HepG2 (cell line): ENCODE results near the gene TASOR. TPM values are rescaled to one million over a fixed set of nuclear protein-coding genes. Genes with fewer than 3 reads are reported as not detected.

Experiments
- KDM2A ChIP-seq: sonication (generic); formaldehyde crosslinking; IDR thresholded peaks from 2 replicates; pipeline ENCODE4 v1.4.0; 2020; ENCODE audit warnings: low read depth, missing genetic modification reagents, borderline replicate concordance
- KLF16 ChIP-seq, 2 experiments: sonication (generic) in 1 of 2; formaldehyde crosslinking in 1 of 2; IDR thresholded peaks; 2 replicates each; pipeline versions ENCODE4 v1.6.1 to v1.8.0; 2016 to 2023; ENCODE audit warnings: missing genetic modification reagents in 2 of 2, missing compliant biosample characterization in 1 of 2
- MAZ ChIP-seq, 2 experiments: sonication (generic) in 1 of 2; formaldehyde crosslinking in 1 of 2; IDR thresholded peaks; 2 replicates each; pipeline versions ENCODE4 v1.5.0 to v1.6.1; 2012 to 2020; ENCODE audit warnings: low read depth in 2 of 2, mild to moderate bottlenecking in 2 of 2, borderline replicate concordance in 1 of 2, improper control_type of control experiment in 1 of 2, low read length in 1 of 2, missing genetic modification reagents in 1 of 2, moderate library complexity in 1 of 2
- MTF2 ChIP-seq: sonication (generic); formaldehyde crosslinking; IDR thresholded peaks from 2 replicates; pipeline ENCODE4 v1.5.0; 2020; ENCODE audit warnings: missing genetic modification reagents, borderline replicate concordance
- MXI1 ChIP-seq: IDR thresholded peaks from 3 replicates; pipeline ENCODE4 v1.6.1; 2012; ENCODE audit warnings: low read depth, low read length, inconsistent platforms, borderline replicate concordance
- NFRKB ChIP-seq: fragments of 450-650 bp; IDR thresholded peaks from 2 replicates; pipeline ENCODE4 v1.6.1; 2017
- PTBP1 ChIP-seq: fragments of 200-400 bp; formaldehyde crosslinking; IDR thresholded peaks from 2 replicates; pipeline ENCODE4 v1.6.1; 2018; ENCODE audit warnings: low read length, low read depth; ENCODE audit not compliant: poor library complexity, severe bottlenecking
- SP2 ChIP-seq: sonication (generic); formaldehyde crosslinking; IDR thresholded peaks from 2 replicates; pipeline ENCODE4 v1.5.1; 2020; ENCODE audit warnings: mild to moderate bottlenecking, missing genetic modification reagents
- SP5 ChIP-seq: IDR thresholded peaks from 2 replicates; pipeline ENCODE4 v1.6.1; 2016; ENCODE audit warnings: low read depth, borderline replicate concordance
- ZKSCAN8 ChIP-seq: IDR thresholded peaks from 2 replicates; pipeline ENCODE4 v1.6.1; 2016; ENCODE audit warnings: borderline replicate concordance, missing genetic modification reagents, missing compliant biosample characterization
- ZNF12 ChIP-seq: sonication (generic); formaldehyde crosslinking; IDR thresholded peaks from 2 replicates; pipeline ENCODE4 v1.5.0; 2020; ENCODE audit warnings: missing genetic modification reagents
- ZNF441 ChIP-seq: sonication (generic); formaldehyde crosslinking; IDR thresholded peaks from 2 replicates; pipeline ENCODE4 v1.7.0; 2021; ENCODE audit warnings: missing genetic modification reagents, borderline replicate concordance
- ZNF781 ChIP-seq: sonication (generic); formaldehyde crosslinking; IDR thresholded peaks from 2 replicates; pipeline ENCODE4 v1.5.1; 2020; ENCODE audit warnings: borderline replicate concordance, mild to moderate bottlenecking, missing genetic modification reagents; ENCODE audit errors: not compliant biosample characterization
- polyA plus RNA-seq, 8 experiments: library from polyadenylated mRNA; depleted of rRNA in 3 of 8; stranded (reverse) in 7 of 8; unstranded in 1 of 8; fragments of >200 nt; fragmentation: Illumina TruSeq in 4 of 8; extraction: Trizol in 4 of 8; gene quantifications; 2 replicates each; pipeline versions ENCODE4 v1.2.1 to v1.2.3, GENCODE V29; 2011 to 2016; ENCODE audit warnings: low read depth in 4 of 8, missing spikeins in 1 of 8, mixed read lengths in 1 of 8; ENCODE audit not compliant: insufficient read depth in 1 of 8
- total RNA-seq, 5 experiments: library from RNA; depleted of rRNA; stranded (reverse); fragments of >200 nt; fragmentation: Illumina TruSeq; extraction: Trizol; gene quantifications; 2 replicates each; pipeline ENCODE4 v1.2.3, GENCODE V29; 2016; ENCODE audit warnings: low read depth in 1 of 5
- TF ChIP-seq, protein P1 (sequence below): sonication (generic); formaldehyde crosslinking; IDR thresholded peaks from 2 replicates; pipeline ENCODE4 v1.8.0; 2023; ENCODE audit warnings: mild to moderate bottlenecking, missing genetic modification reagents
- TF ChIP-seq, protein P2 (sequence below): sonication (generic); formaldehyde crosslinking; IDR thresholded peaks from 2 replicates; pipeline ENCODE4 v1.8.1; 2023; ENCODE audit warnings: missing genetic modification reagents, inconsistent platforms, borderline replicate concordance
- TF ChIP-seq, protein P3 (sequence below): sonication (generic); formaldehyde crosslinking; IDR thresholded peaks from 2 replicates; pipeline ENCODE4 v1.4.0; 2020; ENCODE audit warnings: missing genetic modification reagents; ENCODE audit errors: not compliant biosample characterization
- TF ChIP-seq, protein P4 (sequence below): sonication (generic); formaldehyde crosslinking; IDR thresholded peaks from 2 replicates; pipeline ENCODE4 v1.8.1; 2023; ENCODE audit warnings: mild to moderate bottlenecking, missing genetic modification reagents
- TF ChIP-seq, protein P5 (sequence below): sonication (generic); formaldehyde crosslinking; IDR thresholded peaks from 2 replicates; pipeline ENCODE4 v1.4.0; 2020; ENCODE audit warnings: missing genetic modification reagents
- TF ChIP-seq, protein P6 (sequence below): sonication (generic); formaldehyde crosslinking; IDR thresholded peaks from 2 replicates; pipeline ENCODE4 v1.5.0; 2020; ENCODE audit warnings: missing genetic modification reagents

Gene TASOR
- total and polyA plus RNA-seq, 2 of the 13 experiments (the other 11 are each of a cell fraction or from before 2014, with no cell fraction given): 20.1 to 32.5 TPM

DNA sequence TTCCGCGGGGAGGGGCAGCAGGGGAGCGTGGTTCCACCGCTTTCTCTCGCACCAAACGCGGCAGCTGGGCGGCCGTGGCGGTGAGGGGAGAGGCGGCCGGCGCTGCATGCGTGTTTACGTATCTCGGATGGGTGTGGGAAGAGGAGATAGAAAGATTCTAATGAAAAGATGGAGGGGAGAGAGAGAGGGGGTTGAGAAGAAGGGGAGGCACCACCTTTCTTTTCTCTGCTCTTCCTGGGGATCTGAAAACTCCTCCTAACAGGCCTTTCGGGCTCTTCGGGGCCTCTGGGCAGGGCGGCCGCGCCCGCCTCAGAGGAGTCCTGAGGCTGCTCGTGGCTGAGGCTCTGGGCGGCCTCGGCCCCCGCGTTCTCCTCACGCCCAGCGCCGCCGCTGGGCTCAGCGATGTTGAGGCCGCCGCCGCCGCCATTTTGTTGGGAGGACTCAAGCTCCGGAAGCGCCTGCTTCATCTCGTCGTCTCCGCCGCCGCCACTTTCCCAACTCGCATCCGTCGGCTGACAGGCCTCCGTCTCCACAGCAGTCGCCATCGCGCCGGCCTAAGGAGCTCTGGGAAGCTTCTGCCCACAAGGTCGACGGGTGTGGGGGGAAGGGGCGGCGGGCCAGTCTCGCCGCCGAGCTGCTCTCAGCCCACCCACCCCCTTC is 473 bp downstream of the TASOR start (continued):
- TF ChIP-seq, protein P1, sequence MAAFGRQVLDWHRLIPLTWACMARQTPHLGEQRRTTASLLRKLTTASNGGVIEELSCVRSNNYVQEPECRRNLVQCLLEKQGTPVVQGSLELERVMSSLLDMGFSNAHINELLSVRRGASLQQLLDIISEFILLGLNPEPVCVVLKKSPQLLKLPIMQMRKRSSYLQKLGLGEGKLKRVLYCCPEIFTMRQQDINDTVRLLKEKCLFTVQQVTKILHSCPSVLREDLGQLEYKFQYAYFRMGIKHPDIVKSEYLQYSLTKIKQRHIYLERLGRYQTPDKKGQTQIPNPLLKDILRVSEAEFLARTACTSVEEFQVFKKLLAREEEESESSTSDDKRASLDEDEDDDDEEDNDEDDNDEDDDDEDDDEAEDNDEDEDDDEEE (CRISPR knock-in tag): no peak
- TF ChIP-seq KLF16 (CRISPR knock-in tag; IDR thresholded peaks at IDR 0.05) (peak in 1 of 2 experiments; percentile 16; a peak in 1 of 4 replicates), MTF2 (CRISPR knock-in tag) (no peak), ZNF12 (CRISPR knock-in tag) (peak; percentile 7; the same call in 1 of the 2 replicates), KDM2A (CRISPR knock-in tag) (peak; percentile 83; the same call in 1 of the 2 replicates), ZNF781 (CRISPR knock-in tag) (no peak), SP2 (CRISPR knock-in tag) (no peak), MAZ (IDR thresholded peaks at IDR 0.05; ENCODE audit: borderline replicate concordance, low read depth, low read length) (no peak), MAZ (CRISPR knock-in tag; IDR thresholded peaks at IDR 0.05; ENCODE audit: low read depth) (no peak; the same call in none of the 2 replicates), SP5 (CRISPR knock-in tag) (peak; percentile 31; the same call in 1 of the 2 replicates), MXI1 (peak; percentile 36; the same call in 1 of the 3 replicates), ZKSCAN8 (CRISPR knock-in tag) (no peak), PTBP1 (peak; percentile 69), ZNF441 (CRISPR knock-in tag) (no peak; the same call in none of the 2 replicates), NFRKB (0 out of 2 replicates have a peak, but pooled peaks have one; percentile 38)
- TF ChIP-seq, protein P2, sequence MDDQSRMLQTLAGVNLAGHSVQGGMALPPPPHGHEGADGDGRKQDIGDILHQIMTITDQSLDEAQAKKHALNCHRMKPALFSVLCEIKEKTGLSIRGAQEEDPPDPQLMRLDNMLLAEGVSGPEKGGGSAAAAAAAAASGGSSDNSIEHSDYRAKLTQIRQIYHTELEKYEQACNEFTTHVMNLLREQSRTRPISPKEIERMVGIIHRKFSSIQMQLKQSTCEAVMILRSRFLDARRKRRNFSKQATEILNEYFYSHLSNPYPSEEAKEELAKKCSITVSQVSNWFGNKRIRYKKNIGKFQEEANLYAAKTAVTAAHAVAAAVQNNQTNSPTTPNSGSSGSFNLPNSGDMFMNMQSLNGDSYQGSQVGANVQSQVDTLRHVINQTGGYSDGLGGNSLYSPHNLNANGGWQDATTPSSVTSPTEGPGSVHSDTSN (CRISPR knock-in tag): no peak
- TF ChIP-seq, protein P3, sequence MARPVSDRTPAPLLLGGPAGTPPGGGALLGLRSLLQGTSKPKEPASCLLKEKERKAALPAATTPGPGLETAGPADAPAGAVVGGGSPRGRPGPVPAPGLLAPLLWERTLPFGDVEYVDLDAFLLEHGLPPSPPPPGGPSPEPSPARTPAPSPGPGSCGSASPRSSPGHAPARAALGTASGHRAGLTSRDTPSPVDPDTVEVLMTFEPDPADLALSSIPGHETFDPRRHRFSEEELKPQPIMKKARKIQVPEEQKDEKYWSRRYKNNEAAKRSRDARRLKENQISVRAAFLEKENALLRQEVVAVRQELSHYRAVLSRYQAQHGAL (CRISPR knock-in tag): no peak
- TF ChIP-seq, protein P4, sequence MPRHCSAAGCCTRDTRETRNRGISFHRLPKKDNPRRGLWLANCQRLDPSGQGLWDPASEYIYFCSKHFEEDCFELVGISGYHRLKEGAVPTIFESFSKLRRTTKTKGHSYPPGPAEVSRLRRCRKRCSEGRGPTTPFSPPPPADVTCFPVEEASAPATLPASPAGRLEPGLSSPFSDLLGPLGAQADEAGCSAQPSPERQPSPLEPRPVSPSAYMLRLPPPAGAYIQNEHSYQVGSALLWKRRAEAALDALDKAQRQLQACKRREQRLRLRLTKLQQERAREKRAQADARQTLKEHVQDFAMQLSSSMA (CRISPR knock-in tag): no peak
- TF ChIP-seq, protein P5, sequence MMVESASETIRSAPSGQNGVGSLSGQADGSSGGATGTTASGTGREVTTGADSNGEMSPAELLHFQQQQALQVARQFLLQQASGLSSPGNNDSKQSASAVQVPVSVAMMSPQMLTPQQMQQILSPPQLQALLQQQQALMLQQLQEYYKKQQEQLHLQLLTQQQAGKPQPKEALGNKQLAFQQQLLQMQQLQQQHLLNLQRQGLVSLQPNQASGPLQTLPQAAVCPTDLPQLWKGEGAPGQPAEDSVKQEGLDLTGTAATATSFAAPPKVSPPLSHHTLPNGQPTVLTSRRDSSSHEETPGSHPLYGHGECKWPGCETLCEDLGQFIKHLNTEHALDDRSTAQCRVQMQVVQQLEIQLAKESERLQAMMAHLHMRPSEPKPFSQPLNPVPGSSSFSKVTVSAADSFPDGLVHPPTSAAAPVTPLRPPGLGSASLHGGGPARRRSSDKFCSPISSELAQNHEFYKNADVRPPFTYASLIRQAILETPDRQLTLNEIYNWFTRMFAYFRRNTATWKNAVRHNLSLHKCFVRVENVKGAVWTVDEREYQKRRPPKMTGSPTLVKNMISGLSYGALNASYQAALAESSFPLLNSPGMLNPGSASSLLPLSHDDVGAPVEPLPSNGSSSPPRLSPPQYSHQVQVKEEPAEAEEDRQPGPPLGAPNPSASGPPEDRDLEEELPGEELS (CRISPR knock-in tag): no peak
- TF ChIP-seq, protein P6, sequence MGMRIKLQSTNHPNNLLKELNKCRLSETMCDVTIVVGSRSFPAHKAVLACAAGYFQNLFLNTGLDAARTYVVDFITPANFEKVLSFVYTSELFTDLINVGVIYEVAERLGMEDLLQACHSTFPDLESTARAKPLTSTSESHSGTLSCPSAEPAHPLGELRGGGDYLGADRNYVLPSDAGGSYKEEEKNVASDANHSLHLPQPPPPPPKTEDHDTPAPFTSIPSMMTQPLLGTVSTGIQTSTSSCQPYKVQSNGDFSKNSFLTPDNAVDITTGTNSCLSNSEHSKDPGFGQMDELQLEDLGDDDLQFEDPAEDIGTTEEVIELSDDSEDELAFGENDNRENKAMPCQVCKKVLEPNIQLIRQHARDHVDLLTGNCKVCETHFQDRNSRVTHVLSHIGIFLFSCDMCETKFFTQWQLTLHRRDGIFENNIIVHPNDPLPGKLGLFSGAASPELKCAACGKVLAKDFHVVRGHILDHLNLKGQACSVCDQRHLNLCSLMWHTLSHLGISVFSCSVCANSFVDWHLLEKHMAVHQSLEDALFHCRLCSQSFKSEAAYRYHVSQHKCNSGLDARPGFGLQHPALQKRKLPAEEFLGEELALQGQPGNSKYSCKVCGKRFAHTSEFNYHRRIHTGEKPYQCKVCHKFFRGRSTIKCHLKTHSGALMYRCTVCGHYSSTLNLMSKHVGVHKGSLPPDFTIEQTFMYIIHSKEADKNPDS: 0 out of 2 replicates have a peak, but pooled peaks have one; percentile 16
